Brain microvascular endothelial cell (primary cell): Measurements from ENCODE around the gene CALML6.
A peak's percentile ranks its signal among the peaks of the same experiment; 100 is the strongest.

ENCODE experiments used
- DNase-seq: peaks from one replicate; pipeline ENCODE4 v3.0.0-alpha.2; 2020
- H3K27ac ChIP-seq: fragments of 250-450 bp; sonication (Bioruptor Pico); 2 replicates; pipeline ENCODE4 v1.5.1; 2020; ENCODE audit warnings: mild to moderate bottlenecking, moderate library complexity
- H3K27me3 ChIP-seq: fragments of 250-450 bp; sonication (Bioruptor Pico); replicated peaks from 2 replicates; pipeline ENCODE4 v1.5.1; 2020; ENCODE audit warnings: mild to moderate bottlenecking
- H3K36me3 ChIP-seq: fragments of 250-450 bp; sonication (Bioruptor Pico); replicated peaks from 2 replicates; pipeline ENCODE4 v1.5.1; 2020; ENCODE audit warnings: mild to moderate bottlenecking
- H3K4me3 ChIP-seq: 2 replicates; pipeline ENCODE4 v1.5.1; 2011; ENCODE audit warnings: low read depth, mild to moderate bottlenecking, control low read depth, low read length, moderate library complexity
- CTCF ChIP-seq: IDR thresholded peaks from 2 replicates; pipeline ENCODE4 v1.5.1; 2011; ENCODE audit warnings: low read depth, mild to moderate bottlenecking, moderate library complexity, low read length, control low read depth, inconsistent platforms; ENCODE audit errors: missing control alignments
- in situ Hi-C: cut with HindIII; loops from 2 replicates; pipeline ENCODE4 v1.10.0; 2017; ENCODE audit warnings: low sequenced_read_pairs, low pct_ligation_motif_present

Gene CALML6

GRCh38 chr1:1890506-1891348 is 24.3 kb upstream of the CALML6 start, which contains the start of gene GNB1:
GNB1 (minus strand) TSS chr1:1891087; CDS start chr1:1825453, 65,634 bp downstream.
- TF ChIP-seq CTCF: no peak
- peak; percentile 62 for DNase-seq
- H3K36me3 ChIP-seq: no peaks in the 10 kb centered on the region
- peak within 1 kb of the TSS; percentile 79 for H3K4me3 ChIP-seq
- no peaks in the 10 kb centered on the region for H3K27me3 ChIP-seq
- in situ Hi-C loops: no loop called here
- H3K27ac ChIP-seq: peak within 1 kb of the TSS; percentile 73

- peak; percentile 9 for DNase-seq
- H3K4me3 ChIP-seq: peak overlapping the region; percentile 79
Measured at GRCh38 chr1:1891349-1892078, 23.5 kb upstream of the CALML6 start.

GRCh38 chr1:1892079-1892762 is 22.8 kb upstream of the CALML6 start:
- in situ Hi-C loops: no loop called here
- no peaks in the 10 kb centered on the region for H3K27me3 ChIP-seq
- H3K4me3 ChIP-seq: peak overlapping the region; percentile 79
- H3K36me3 ChIP-seq: no peaks in the 10 kb centered on the region
- no peak for TF ChIP-seq CTCF
- no peak for DNase-seq
- no peak overlapping the region for H3K27ac ChIP-seq

More at GRCh38 chr1:1891349-1892078, 23.5 kb upstream of the CALML6 start:
- peak overlapping the region; percentile 73 for H3K27ac ChIP-seq
- TF ChIP-seq CTCF: no peak
- no peaks in the 10 kb centered on the region for H3K36me3 ChIP-seq
- H3K27me3 ChIP-seq: no peaks in the 10 kb centered on the region
- in situ Hi-C loops: no loop called here

- no peak for TF ChIP-seq CTCF
- no peaks in the 10 kb centered on the region for H3K36me3 ChIP-seq
- no peak overlapping the region for H3K4me3 ChIP-seq
- in situ Hi-C loops: no loop called here
- no peaks in the 10 kb centered on the region for H3K27me3 ChIP-seq
- no peak for DNase-seq
- no peak overlapping the region for H3K27ac ChIP-seq
Measured at GRCh38 chr1:1892763-1893120, 22.3 kb upstream of the CALML6 start.

- DNase-seq: no peak
- Histone ChIP-seq H3K4me3 (no peak overlapping the region), H3K36me3 (no peaks in the 10 kb centered on the region), H3K27ac (no peak overlapping the region), H3K27me3 (no peaks in the 10 kb centered on the region)
- TF ChIP-seq CTCF: no peak
- in situ Hi-C loops: no loop called here
Measured at GRCh38 chr1:1893291-1893985, 21.6 kb upstream of the CALML6 start.
